GM18909 (cell line): ENCODE results near the gene DDB1.

Source experiments
- ATAC-seq: cut with Tn5 transposase; IDR thresholded peaks from one replicate; pipeline ENCODE4 v1.9.1; 2021; ENCODE audit warnings: mild to moderate bottlenecking; ENCODE audit not compliant: unreplicated experiment, poor library complexity

DDB1 gene

DNA sequence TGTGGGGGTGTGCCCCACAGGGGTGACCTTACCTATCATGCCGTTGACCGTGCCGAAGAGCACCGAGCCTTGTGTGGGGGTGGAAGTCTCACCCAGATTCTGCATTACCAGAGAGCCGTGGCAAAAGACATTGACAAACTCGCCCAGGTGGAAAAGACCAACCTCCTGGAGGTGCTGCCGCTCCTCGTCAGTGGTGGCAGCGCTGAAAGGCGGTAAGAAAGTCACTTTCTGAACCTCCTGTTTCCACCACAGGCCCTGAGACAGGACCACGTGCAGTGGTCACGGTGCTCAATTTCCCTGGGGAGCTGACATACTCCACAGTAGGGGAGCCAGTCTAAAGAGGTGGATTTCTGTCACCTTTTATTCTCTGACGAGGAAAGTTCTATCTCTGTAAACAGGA, 30.4 kb downstream of the DDB1 start:
- no peak for ATAC-seq

GRCh38 chr11:61298663-61299244, 34.2 kb downstream of the DDB1 start:
- no peak for ATAC-seq

DNA sequence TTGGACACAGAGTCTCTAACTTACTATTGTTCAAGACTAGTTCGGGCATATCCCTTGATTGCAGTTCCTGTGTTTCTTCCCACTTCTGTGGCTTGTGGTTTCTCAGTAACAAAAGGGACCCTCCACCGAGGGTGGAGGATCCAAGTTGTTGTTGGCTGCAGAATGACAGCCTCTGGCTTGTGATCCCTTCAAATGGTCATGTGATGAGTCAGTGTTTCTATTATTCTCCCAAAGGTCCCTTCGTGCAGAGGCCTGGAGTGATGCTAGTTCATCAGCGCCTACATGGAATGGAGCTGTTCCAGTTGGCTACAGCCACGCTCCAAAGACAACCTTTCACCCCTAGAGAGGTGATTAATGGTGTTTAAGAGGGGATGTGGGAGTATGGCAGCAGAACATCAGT, 35.2 kb downstream of the DDB1 start:
- ATAC-seq: no peak

GRCh38 chr11:61297341-61297740, 35.6 kb downstream of the DDB1 start:
- no peak for ATAC-seq

DNA sequence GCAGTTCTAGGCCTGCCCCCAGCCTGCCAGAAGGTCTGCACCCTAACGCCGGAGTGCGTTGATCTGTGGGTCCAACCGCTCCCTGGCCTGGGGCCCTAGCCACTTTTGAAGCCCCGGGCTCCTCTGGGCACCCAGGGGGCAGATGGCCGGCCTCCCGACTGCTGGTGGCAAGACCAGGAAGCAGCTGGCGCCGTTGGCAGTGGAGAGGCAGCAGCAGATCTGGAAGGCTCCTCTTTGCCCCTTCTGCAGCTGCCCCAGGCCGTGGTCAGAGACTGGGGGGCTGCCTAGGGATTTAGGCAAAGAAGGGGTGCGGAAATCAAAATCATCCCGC, 37.3 kb downstream of the DDB1 start:
- no peak for ATAC-seq

DNA sequence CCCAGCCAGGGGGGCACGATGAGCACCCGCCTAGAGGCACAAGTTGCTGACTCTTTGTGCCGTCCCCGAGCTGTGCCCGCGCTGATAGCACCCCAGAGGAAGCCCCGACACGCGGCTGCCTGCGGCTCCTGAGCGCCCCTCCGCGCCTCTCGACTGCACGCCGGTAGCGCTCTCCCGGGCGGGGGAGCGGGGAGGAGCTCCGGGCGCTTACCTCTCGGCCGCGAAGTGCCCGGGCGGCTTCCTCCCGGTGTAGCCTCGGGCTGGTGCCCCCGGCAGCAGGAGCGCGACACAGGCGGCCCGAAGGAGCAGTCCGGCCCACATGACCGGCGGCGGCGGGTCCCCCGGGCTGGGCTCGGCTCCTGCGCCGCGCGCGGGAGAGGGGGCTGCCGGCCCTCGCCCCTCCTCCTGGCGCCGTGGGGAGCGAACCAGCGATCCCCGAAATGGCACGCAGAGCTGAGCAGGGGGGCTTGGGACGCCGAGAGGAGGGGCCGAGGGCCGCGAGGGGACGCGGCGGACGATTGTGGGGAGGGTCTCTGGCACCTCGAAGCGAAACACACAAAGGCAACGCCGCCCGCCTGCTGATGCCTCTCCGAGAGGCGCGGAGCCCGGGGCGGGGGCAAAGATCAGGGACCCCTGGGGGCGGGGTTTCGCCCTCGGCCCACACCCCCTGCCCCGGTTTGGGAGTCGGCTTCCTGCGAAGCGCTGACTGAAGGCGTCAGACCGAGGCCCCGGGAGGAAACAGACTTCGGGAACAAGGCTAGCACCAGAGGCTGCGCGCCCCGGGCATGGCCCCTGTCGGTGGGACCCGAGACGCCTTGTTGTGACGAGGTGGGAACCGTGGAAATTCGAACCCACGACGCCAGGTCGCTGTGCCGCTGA, 37.9 kb downstream of the DDB1 start, which contains the start of gene VWCE:
Gene VWCE, minus strand, starts transcription at position 600 of the 879 bp plus-strand sequence. Its CDS starts 279 bp downstream, at position 321.
- ATAC-seq: peak; percentile 74

DNA sequence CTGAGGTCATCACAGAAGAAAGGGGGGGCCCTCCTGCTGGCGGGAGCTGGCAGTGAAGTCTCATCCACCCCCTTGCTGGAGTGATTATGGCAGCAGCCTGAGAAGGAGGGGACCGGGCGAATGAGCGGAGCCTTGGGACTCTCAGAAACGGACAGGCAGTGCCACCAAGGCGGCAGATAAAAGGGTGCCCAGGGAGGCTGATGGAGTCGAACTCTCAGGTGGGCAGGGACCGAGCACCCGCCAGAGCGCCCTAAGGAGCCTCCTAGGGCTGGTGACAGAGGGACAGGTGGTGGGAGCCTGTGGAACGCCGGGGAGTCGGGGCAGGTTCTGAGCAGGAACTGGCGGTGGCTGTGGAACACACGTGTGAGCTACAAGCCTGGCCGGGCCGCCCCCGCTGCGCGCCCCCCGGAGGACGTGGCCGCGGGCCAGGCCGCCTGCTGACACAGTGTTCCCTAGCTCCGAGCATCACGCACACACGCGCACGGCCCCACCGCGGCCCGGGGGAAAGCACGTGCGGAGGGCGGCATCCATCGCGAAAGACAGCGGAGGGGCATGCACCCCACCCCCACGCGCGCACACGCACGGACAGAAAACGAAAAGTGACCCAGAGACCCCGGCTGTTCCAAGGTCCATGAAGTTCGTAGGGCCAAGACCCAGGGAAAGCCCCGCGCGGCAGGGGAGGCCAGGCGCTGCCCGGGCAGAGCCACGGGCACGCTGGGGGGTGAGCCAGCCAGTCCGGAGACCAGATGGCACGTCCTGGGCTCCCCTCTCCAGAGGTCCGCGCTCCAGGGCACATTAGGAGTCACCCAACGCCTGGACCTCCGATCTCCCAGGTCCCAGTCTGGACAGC, 38.8 kb downstream of the DDB1 start:
- peak; percentile 36 for ATAC-seq

DNA sequence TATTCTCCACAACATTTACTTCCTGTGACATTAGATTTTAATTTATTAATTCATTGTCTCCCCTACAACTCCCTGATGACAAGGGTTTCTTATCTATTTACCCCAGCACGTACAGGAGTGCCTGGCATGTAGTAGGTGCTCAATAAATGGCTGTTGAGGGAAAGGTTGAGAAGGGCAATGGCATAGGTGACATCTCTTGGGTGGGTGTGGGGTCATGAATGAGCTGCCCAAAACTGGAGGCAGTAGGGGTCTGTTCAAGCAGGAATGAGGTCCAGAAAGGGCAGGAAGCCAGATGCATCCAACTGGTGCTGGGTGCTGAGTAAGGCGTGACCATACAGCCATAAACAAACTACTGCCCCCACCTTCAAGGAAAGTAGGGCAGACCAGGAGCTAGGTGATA, 40.5 kb downstream of the DDB1 start:
- no peak for ATAC-seq

DNA sequence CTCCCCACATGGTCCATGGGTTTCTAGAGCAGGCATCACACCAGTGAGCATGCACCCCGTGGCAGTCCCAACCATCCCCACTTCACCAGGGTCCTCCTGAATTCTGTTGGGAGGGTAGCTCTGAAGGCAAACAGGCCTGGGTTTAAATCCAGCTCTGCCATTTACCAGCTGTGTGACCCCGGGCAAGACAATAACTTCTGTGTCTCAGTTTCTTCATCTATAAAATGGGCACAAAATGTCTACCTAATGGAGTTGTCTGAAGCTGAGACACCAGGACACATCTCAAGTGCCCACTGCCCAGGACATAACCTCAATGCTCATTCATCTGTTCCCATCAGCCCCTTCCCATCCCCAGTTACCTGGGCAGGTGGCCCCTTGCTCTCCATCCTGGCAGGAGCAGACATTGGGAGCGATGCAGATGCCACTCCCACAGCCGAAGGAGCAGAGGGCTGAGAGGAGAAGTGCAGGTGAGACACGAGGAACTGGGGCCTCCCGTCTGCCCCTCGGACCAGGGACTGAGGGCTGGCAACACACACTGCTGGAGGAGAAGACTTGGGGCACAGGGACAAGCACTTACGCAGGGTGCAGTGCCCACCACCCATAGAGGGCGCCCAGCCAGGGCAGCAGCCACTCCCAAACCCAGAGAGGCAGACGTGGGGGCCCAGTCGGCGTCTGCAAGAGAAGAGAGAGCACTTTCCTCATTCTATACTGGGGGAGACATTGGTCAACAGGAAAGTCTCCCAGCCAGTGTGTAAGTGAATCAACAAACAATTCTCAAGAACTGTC, 41.8 kb downstream of the DDB1 start:
- no peak for ATAC-seq

DNA sequence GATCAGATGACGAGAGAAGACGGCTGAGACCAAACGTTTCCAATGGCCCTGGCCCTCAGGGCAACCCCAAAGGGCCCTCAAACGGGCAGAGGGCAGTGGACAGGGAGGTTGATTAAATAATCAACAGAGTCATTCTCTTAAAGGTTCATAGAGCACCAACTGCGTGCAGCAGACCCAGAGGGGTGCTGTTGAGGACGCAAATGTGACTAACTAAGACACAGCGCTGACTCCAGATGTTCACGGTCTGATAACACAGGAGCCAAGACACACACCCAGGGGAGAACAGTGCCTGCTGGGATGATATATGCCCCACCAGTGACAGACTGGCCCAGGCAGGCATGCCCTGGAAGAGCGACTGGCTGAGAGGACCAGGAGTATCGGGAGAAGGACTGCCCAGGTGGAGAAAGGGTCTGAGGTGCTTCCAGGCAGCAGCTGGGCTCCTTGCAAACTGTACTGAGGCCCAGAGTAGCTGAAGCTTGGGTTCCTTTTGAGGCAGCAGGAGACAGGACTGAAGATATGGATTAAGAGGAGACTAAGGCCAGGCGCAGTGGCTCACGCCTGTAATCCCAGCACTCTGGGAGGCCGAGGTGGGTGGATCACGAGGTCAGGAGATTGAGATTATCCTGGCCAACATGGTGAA, 45.4 kb downstream of the DDB1 start:
- no peak for ATAC-seq

DNA sequence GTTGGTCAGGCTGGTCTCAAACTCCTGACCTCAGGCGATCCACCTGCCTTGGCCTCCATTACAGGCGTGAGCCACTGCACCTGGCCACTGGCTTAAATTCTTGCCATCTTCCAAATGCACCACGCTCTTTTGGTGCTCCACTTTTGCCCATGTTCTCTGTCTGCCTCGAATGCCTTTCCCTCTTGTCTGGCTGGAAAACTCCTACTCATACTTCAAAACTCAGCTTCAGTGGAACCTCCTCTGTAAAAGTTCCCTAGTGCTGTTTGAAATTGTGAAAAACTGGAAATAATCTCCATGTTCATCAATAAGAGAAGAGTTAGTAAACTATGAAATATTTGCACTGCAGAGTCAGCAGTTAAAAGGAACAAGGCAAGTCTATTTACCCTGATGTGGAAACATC, 49.3 kb downstream of the DDB1 start:
- ATAC-seq: no peak

DNA sequence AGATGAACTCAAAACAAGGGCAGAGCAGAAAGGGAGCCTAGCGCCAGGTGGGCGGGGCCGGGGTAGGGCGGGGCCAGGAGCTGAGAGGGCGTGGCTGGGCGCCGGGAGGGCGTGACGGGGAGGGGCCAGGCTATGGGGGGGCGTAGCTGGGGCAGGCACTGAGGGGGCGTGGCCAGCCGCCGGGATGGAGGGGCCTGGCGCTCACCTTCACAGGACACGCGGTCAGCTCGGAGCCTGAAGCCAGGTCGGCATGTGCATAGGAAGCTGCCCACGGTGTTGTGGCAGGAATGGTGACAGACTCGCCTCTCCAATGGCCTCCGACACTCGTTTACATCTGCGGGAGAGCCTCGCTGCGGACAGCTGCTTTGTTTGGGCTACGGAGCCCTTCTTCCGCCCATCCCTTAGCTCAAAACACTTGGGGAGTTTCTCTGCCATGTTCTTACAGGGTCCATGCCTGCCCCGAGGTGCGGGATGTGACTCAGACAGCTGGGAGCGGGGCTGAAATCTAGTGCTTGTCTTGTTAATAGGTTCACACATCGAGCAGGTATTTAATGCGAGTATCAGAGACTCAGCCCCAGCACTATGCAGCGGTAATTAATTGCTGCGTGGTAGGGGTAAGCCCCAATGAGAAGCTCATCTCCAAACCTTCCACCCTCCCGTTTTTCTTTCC, 51.2 kb downstream of the DDB1 start:
- no peak for ATAC-seq

DNA sequence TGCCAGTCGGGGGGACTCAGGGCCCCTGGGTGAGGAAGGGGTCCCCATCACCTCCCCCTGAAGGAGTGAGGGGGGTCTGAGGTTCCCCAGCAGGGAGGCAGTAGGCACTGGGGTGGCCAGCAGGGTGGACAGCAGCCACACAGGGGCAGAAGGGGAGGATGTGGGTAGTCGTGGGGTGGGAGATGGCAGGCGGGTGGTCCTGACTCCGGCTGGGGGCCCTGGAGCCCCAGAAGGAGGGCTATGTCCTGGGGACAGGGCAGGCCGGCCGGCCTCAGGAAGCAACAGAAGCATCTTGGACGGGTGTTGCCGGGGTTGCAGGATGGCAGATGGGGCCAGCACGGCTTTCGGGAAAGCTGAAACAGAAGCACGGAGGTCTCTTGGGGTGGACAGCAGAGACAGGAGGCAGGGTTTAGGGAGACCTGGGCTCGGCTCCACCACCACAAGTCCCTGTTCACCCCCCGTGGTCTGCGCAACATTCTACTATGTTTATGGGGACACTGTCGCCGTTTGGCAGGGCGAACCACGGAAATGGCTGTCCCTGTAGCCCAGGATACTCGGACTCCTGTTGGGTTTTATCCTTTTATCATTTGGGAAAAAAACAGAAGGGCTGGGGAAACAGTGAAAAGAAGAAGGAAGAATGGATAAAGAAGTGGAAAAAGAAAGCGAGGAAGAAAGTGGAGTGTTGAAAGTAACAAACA, 51.9 kb downstream of the DDB1 start:
- ATAC-seq: no peak

GRCh38 chr11:61279934-61280659, 52.8 kb downstream of the DDB1 start:
- no peak for ATAC-seq

DNA sequence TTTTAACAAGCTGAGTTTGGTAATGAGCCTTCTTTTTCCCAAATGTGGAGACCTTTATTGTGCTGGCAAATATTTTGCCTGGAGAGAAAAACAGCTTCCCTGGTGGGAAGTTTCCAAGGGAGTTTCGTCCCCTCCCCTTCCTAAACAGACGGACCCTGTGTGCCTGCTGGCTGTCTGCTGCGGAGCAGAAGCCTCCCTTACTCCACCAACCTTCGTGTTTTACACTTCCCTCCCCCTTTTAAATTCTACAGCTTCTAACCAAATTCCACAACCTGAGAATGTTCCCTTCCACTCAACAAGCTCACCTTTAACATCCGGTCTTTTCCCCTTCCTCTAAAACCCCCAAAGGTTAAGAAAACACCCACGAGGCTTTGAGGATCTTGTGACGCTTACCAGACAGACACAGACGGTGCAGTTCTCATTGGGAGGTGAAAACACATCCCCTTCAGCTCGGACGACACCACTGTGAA, 54.9 kb downstream of the DDB1 start:
- ATAC-seq: no peak

DNA sequence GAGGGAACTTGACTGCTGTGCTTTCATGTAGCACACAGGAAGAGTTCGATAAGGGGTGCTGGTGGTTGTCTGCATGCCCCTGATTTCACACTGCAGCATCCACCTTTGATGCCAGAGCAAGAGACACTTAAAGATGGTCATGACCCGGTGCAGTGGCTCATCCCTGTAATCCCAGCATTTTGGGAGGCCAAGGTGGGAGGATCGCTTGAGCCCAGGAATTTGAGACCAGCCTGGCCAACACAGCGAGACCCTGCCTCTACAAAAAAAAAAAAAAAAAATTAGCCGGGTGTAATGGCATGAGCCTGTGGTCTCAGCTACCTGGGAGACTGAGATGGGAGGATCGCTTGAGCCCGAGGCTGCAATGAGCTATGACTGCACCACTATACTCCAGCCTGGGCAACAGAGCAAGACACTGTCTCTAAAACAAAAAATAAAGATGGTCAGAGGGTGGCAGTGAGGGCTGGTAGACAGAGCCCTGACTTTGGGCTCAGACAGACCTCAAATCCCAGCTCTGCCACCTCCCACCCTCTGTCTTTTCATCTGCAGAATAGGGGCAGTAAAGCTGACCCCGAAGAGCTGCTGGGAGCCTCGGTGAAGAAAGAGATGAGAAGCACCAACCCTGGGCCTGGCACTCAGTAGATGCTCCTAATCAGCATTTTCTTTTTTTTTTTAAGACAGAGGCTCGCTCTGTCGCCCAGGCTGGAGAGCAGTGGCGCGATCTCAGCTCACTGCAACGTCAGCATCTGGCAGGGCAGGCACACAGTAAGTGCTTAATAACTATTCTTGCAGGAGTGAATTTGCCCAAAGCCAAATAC, 55.5 kb downstream of the DDB1 start:
- no peak for ATAC-seq

DNA sequence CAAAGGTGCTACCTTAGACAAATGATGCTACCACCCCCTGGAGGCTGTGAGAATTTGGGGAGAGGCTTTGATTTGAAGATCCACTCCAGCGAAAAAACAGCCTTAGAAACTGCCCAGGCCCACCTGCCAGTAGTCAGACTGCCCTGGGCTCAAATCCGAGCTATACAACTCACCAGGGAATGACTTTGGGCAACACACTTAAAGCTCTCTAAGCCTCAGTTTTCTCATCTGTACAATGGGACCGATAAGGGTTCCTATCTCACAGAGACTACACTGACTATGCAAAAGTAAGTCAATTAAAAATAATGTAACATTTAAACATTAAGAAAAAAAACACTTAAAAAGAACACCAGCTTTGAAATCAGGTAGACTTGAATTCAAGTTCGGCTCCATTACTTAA, 57.7 kb downstream of the DDB1 start:
- no peak for ATAC-seq
